ENCODE data around the gene AXIN2. TPM values are rescaled to one million over a fixed set of nuclear protein-coding genes. Genes with fewer than 3 reads are reported as not detected.
A peak's percentile ranks its signal among the peaks of the same experiment; 100 is the strongest.

AXIN2 gene
- total RNA-seq, 2 donors from 2014 or later: 8.7 to 29.8 TPM

DNA sequence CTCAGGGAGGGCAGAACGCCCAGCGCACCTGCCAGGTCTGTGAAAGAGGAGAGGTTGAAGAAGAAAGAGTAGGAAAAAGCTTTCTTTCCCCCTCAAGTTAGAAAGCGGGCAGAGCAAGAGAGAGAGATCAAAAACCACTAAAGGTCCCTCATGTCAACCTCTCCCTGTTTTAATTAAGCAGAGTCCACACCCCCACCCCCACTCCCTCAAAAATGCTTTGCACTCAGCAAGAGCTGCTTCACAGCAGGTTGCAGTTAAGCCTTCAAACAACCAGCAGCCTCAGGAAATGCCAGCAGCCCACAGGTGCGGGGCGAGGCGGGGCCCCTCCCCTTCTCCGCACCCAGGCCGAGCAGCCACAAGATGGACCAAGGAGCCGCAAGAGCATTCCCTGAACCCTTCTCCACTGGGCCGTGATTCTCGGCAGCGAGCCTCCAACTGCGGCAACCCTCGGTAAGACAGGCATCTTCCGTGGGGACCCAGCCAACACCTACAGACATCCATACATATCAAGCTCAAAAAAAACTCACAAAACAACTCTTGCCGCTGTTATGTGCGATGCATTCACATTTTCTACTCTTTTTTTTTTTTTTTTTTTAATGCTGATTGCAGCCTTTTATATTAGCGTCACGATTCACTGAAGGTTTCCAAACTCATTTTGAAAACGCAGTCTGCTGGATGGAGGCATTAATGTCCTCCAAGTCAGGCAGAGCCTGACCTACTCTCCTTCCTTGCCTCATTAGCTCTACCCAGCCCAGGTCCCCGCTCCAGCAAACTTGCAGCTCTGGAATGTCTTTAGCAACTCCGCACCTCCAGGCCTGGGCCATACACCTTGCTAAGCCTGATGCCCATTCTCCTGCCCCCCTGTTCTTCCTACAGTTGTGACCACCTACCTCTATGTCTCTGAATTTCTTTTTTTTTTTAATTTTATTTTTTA lies 66.1 kb downstream of the AXIN2 start:
- Histone ChIP-seq H3K27ac (no peak overlapping the region), H3K27me3 (no peaks in the 10 kb centered on the region), H3K36me3 (no peaks in the 10 kb centered on the region), H3K9me3 (no peaks in the 10 kb centered on the region), H3K4me1 (no peaks in the 10 kb centered on the region), H3K4me3 (no peak overlapping the region)
- no peak for DNase-seq (ENCODE audit: low spot score)
- TF ChIP-seq, protein P1, sequence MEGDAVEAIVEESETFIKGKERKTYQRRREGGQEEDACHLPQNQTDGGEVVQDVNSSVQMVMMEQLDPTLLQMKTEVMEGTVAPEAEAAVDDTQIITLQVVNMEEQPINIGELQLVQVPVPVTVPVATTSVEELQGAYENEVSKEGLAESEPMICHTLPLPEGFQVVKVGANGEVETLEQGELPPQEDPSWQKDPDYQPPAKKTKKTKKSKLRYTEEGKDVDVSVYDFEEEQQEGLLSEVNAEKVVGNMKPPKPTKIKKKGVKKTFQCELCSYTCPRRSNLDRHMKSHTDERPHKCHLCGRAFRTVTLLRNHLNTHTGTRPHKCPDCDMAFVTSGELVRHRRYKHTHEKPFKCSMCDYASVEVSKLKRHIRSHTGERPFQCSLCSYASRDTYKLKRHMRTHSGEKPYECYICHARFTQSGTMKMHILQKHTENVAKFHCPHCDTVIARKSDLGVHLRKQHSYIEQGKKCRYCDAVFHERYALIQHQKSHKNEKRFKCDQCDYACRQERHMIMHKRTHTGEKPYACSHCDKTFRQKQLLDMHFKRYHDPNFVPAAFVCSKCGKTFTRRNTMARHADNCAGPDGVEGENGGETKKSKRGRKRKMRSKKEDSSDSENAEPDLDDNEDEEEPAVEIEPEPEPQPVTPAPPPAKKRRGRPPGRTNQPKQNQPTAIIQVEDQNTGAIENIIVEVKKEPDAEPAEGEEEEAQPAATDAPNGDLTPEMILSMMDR (IDR thresholded peaks at IDR 0.05): no peak

DNA sequence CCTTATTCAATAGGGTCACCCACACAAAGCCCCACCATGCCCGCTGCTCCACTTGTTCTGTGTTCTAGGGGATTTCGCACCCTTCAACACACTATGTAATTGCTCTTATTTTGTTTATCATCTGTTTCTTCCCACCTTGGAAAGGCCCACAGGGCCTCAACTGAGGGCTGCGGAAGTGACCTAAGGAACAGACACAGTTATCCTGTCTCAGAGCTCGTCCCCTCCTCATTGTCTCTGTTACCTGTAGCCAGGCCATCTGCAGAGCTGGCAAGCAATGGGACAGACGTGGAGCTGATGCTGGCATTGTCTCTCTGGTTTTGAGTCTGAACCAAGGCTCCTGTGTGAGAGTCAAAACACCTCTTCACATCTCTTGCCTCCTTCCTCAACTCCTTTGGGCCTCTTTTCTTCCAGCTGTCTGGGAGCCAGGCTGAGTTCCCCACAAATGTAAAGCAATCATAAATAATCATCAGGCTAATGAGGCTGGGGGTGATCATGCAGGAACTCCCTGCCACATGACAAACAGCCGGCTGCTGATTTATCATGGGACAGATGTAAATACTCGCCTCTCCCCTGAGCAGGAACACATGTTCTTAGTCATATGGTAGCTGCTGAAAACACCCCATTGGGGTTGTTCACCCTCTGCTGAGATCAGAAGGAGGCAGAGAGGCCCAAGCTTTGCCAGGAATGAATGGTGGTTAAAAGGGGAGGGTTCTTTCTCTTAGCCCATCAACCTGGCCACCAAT lies 71.9 kb downstream of the AXIN2 start:
- Histone ChIP-seq H3K9me3 (no peaks in the 10 kb centered on the region), H3K36me3 (no peaks in the 10 kb centered on the region), H3K4me3 (no peak overlapping the region), H3K27ac (no peak overlapping the region), H3K4me1 (peaks cover 0 to 19% of the 10 kb centered on the region in 2 donors), H3K27me3 (no peaks in the 10 kb centered on the region)
- no peak for DNase-seq (ENCODE audit: low spot score)
- TF ChIP-seq, protein P1 (IDR thresholded peaks at IDR 0.05): no peak

DNA sequence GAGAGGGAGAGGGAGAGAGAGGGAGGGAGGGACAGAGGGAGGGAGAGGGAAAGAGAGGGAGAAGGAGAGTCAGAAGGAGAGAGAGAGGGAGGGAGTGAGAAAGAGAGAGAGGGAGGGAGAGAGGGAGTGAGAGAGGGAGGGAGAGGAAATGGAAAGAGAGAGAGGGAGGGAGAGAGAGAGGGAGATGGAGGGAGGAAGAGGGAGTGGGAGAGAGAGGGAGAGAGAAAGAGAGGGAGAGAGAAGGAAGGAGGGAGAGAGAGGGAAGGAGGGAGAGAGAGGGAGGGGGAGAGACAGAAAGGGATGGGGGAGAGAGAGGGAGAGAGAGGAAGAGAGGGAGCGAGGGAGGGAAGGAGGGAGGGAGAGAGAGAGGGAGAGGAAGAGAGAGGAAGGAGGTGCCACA lies 72.8 kb downstream of the AXIN2 start:
- no peaks in the 10 kb centered on the region for H3K36me3 ChIP-seq
- DNase-seq (ENCODE audit: low spot score): no peak

DNA sequence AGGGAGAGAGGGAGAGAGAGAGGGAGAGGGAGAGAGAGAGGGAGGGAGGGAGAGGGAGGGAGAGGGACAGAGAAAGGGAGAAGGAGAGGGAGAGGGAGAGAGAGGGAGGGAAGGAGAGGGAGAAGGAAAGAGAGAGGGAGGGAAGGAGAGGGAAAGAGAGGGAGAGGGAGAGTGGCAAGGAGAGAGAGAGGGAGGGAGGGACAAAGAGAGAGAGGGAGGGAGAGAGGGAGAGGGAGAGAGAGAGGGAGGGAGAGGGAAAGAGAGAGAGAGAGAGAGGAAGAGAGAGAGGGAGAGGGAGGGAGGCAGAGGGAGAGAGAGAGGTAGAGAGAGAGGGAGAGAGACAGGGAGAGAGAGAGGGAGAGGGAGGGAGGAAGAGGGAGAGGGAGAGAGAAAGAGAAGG lies 73.5 kb downstream of the AXIN2 start:
- DNase-seq (ENCODE audit: low spot score): no peak
- H3K4me1 ChIP-seq: peaks cover 0 to 19% of the 10 kb centered on the region in 2 donors
- H3K27me3 ChIP-seq: no peaks in the 10 kb centered on the region
- no peaks in the 10 kb centered on the region for H3K36me3 ChIP-seq
- no peak overlapping the region for H3K27ac ChIP-seq
- no peaks in the 10 kb centered on the region for H3K9me3 ChIP-seq
- TF ChIP-seq, protein P1 (IDR thresholded peaks at IDR 0.05): peak in 1 of 2 donors; percentile 33
- H3K4me3 ChIP-seq: no peak overlapping the region

More for the DNA sequence above, 72.8 kb downstream of the AXIN2 start:
- H3K27ac ChIP-seq: no peak overlapping the region
- H3K4me3 ChIP-seq: no peak overlapping the region
- peaks cover 0 to 19% of the 10 kb centered on the region in 2 donors for H3K4me1 ChIP-seq
- no peaks in the 10 kb centered on the region for H3K9me3 ChIP-seq
- no peaks in the 10 kb centered on the region for H3K27me3 ChIP-seq
- TF ChIP-seq, protein P1 (IDR thresholded peaks at IDR 0.05): no peak

DNA sequence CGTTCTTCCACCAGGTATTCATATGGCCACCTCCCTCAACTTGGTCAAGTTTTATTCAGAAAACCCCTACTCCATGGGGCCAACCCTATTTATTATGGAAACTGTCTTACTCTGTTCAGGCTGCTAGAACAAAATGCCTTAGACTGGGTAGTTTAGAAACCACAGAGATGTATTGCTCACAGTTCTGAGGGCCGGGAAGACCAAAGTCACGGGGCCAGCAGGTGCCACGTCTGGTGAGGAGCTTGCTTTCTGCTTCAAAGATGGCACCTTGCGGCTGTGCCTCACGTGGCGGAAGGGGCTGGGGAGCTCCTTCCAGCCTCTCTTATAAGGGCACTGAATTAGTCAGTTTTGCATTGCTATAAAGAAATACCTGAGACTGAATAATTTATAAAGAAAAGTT lies 74.3 kb downstream of the AXIN2 start:
- Histone ChIP-seq H3K27me3 (no peaks in the 10 kb centered on the region), H3K4me1 (peaks cover 0 to 19% of the 10 kb centered on the region in 2 donors), H3K27ac (peak overlapping the region; percentile 47 to 79), H3K36me3 (no peaks in the 10 kb centered on the region), H3K4me3 (no peak overlapping the region), H3K9me3 (no peaks in the 10 kb centered on the region)
- TF ChIP-seq, protein P1 (IDR thresholded peaks at IDR 0.05): no peak
- DNase-seq (ENCODE audit: low spot score): no peak

Data from right atrium auricular region (tissue), 2 donors.